GM18861 (cell line): ENCODE measurements around the gene SLC4A4.

Experiments used
- ATAC-seq: cut with Tn5 transposase; IDR thresholded peaks from one replicate; pipeline ENCODE4 v1.9.1; 2021; ENCODE audit not compliant: unreplicated experiment

SLC4A4 gene

DNA sequence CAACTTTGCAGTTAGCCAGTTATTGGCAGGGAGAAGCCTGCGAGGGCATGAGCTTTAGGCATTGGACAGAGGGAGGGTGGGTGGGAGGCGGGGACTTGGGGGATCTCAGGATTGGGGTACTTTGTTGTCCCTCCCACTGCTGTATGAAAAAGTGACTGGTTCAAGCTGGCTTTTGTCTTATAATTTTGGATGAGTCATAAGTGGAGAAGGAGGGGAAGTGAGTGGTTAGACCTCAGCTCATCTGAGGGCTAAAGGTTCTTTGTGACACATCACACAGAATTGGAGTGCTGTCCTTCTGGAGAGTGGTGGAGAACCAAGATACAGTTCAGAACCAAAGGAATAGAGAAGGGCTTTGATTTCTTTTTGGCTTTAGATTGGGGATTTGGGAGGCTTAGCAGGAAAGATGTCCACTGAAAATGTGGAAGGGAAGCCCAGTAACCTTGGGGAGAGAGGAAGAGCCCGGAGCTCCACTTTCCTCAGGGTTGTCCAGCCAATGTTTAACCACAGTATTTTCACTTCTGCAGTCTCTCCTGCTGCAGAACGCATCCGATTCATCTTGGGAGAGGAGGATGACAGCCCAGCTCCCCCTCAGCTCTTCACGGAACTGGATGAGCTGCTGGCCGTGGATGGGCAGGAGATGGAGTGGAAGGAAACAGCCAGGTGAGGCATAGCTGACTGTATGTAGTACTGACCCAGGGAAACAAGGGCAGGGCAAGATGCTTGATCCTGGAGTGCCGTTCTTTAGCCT is at the start of gene SLC4A4:
TSS of gene SLC4A4 (plus strand) at position 175 of the 748 bp plus-strand sequence.
- peak; percentile 100 for ATAC-seq

GRCh38 chr4:71290074-71290473 is 48.7 kb upstream of the SLC4A4 start:
- no peak for ATAC-seq

DNA sequence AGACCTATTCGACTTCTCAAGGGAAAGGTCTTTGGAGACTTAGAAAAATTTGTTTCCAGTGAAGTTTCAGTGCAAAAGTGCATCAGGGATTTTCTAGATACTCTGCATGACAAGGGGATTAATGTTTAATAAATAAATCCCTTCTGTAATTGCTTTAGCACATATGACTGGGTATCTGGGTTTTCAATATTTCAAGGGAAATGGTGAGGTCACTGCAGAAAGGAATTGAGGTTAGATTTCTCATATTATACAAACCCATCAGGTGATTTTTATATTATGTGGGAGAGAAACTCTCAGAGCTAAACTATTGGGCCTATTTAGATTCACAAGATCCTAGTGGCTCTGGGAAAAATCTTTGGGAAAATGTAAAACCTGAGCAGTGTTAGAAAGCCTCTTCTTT is 48.3 kb upstream of the SLC4A4 start:
- no peak for ATAC-seq

DNA sequence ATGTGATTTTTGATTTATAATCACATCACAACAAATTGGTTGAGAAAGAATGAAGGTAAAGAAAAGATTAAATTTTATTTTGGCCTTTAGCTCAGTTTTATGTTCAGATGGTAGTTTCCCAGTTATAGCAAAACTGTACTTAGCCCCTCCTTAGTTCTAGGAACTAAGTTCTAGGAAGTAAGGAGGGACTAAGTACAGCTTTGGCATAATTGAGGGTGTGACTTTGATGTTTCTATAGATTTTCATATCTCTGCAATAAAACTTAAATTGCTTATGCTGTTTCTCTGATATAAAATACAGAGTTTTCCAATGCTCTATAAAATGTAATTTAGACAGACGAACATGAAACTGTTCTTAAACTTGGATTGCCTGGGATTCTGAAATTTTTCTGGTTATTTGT is 46.6 kb upstream of the SLC4A4 start:
- ATAC-seq, result no peak

DNA sequence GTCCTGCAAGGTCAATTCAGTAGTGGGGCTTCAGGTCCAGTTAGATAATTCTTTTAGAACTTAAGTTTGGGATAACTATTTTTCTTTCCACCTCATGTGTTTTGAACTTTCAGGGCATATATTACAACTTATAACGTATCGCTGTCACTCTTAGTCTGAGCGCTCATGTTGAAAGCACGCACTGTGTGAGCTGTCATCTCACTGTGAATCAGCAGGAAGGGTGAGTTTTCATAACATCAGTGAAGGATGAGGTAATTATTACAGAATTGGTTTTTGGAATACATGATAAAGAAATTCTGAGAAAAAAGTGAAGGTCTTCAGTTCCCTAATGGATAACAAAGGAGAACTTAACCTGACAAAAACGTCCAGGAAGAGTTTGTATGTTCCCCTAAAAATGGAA is 45.1 kb upstream of the SLC4A4 start:
- ATAC-seq, result no peak

GRCh38 chr4:71294301-71294700 is 44.5 kb upstream of the SLC4A4 start:
- no peak for ATAC-seq

GRCh38 chr4:71296945-71297344 is 41.9 kb upstream of the SLC4A4 start:
- no peak for ATAC-seq

- ATAC-seq, result no peak
Observed at GRCh38 chr4:71300362-71300761, 38.5 kb upstream of the SLC4A4 start.

- ATAC-seq, result no peak
Observed at GRCh38 chr4:71300964-71301363, 37.9 kb upstream of the SLC4A4 start.

DNA sequence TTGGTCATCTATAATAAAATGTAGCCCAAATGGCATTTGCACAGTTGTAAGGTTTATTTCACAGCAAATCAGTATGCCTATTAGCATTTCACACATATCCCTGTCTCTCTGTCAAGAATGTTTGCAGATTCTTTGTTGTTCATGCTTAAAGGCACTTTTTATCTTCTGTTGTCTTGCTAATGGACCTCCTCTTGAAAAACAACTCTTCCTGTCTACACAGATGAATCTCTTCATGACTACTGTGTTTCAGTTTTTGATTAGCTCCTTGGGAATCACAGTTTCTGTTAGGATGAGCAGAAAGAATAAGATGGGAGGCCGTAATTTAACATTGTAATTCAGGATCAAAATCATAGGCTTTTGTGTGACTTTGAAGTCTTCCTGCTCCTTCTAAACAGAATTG is 35.5 kb upstream of the SLC4A4 start:
- no peak for ATAC-seq

DNA sequence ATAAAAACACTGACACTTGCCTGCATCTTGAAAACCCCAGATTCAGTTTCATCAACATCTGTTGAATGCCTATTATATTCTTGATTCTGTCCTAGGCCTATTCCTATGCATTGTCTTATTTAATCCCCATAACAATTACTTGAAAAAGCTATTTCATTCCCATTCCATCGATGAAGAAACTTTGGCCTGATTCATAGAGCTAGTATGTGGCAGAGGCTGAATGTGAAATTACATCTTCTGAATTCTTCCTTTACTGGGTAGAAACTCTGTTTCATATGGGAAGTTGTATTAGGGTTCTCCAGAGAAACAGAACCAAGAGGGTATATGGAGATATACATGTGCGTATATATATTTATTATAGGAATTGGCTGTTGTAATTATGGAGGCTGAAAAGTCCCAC is 35.0 kb upstream of the SLC4A4 start:
- ATAC-seq, result no peak

DNA sequence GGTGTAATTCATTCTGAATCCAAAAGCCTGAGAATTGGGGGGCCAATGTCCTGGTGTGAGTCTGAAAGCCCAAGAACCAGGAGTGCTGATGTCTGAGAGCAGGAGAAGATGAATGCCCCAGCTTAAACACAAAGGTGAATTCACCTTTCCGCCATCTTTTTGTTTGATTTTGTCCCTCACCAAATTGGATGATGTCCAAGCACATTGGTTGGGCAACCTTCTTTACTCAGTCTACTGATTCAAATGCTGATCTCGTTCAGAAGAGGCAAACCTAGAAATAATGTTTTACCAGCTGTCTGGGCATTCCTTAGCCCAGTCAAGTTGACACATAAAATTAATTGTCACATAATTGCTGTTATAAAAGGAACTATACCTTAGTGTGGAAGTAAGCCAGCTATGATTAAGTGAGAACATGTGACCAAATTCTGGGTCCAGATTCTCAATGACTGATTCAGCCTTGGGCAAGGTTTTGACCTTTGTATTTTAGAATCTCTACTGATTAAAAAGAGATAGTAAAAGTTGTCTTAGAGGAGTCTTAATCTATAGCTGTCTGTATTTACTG is 34.5 kb upstream of the SLC4A4 start:
- ATAC-seq, result no peak

DNA sequence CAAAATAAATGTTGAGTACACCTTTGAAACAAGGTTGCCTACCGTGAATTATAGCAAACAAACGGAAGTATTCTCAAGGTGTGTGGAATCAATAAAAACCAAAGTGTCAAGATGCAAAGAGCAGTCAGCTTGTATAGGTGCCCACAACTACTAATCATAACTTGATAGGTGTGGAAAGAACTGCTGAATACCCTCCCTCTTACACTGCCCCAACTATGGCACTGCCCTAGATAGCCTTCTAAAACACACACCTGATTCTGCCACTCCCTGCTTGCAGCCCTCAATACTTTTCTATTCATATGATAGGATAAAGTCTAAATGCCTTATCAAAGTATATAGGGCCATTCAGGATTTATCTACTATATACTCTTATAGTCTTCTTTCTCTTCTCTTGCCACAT is 31.1 kb upstream of the SLC4A4 start:
- no peak for ATAC-seq

GRCh38 chr4:71322425-71322824 is 16.4 kb upstream of the SLC4A4 start:
- ATAC-seq, result no peak

DNA sequence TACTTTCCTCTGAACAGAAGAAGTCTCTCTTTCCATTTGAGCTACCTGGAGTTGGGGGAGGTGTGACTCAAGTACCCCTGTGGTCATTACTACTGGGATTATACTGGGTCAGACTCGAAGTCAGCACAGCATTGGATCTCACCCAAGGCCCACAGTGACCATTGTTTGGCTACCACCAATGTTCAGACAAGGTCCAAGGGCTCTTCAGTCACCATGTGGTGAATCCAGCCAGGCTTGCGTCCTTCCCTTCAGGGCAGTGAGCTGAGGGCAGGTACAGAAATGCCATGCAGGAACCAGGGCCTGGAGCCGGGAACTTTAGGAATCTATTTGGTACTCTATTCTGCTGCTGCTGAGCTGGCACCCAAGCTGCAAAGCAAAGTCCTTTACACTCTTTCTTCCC is 5.5 kb upstream of the SLC4A4 start:
- ATAC-seq, result no peak

GRCh38 chr4:71333960-71334359 is 4.9 kb upstream of the SLC4A4 start:
- ATAC-seq, result no peak

DNA sequence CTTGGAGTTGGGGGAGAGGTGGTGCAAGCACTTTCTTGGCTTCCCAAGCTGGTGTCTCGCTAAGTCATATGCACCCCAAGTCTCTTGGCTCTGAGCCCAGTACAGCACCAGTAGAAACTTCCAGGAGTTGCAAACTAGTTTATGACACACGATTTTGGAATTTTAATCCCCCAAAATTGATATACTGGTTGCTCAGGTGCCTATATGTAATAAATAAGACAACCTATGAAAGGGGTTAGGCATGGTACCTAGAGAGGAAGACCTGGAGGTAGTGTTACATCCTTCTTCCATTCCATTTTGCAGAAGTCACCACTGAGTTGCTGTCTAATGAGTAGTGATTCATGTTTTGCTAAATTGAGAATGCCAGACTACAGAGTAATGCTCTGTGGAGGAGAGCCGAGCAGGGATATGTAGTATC is 4.3 kb upstream of the SLC4A4 start:
- ATAC-seq, result no peak

GRCh38 chr4:71343670-71344466 is 5.0 kb downstream of the SLC4A4 start:
- no peak for ATAC-seq

DNA sequence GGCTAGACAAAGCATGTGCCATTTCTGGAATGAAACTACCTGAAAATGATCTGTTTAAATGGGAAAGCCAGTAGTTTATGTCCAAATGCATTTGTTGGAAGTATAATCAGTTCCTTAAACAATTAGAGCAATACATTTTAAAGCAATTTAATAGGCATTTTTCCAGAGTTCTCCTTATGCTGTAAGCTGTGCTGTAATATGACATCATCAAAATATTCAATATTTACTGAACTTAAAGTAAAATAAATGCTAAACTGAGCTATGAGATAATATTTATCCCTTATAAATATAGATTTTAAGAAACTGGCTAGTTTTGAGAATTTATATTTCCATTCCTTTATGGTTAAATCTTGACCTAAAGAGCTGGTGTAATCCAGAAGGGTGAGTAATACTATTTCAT is 7.9 kb downstream of the SLC4A4 start:
- ATAC-seq, result no peak

GRCh38 chr4:71348586-71348985 is 9.8 kb downstream of the SLC4A4 start:
- ATAC-seq, result no peak

- ATAC-seq, result no peak
Observed at GRCh38 chr4:71355045-71355444, 16.2 kb downstream of the SLC4A4 start.

DNA sequence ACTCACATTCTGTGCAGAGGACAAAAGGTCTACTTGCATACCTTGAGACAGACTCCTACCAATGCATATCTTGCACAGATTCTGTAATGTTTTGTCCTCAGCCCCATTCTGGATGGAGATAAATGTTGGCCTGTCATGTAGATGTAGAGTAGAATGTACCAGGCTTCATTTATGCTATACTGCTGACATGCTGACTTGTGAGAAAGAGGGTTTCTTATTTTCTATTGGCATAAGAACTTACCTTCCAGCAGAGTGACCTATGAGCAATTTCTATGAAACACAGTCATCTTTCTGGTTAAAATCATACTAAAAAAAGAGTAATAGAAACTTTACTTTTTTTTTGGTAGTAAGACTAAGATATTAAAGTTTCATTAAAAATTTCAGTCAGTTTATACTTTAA is 17.2 kb downstream of the SLC4A4 start:
- no peak for ATAC-seq
